NCI-H226 (cell line): ENCODE results near the gene TMEM161A.
"Not testable (repeated sequence)": the region's sequence is repeated elsewhere in the genome, so short reads cannot be mapped to it uniquely, and the experiment has no call there.

Experiments
- DNase-seq: peaks from one replicate; pipeline ENCODE4 v3.0.0-alpha.2; 2015

Gene TMEM161A

GRCh38 chr19:19138109-19138981 is at the start of gene TMEM161A:
Gene TMEM161A (minus strand): TSS chr19:19138478. CDS start chr19:19138428, 50 bp downstream.
- peak; percentile 100 for DNase-seq

- no peak for DNase-seq
These were observed 48.5 kb upstream of the TMEM161A start for GRCh38 chr19:19186742-19187141.

DNA sequence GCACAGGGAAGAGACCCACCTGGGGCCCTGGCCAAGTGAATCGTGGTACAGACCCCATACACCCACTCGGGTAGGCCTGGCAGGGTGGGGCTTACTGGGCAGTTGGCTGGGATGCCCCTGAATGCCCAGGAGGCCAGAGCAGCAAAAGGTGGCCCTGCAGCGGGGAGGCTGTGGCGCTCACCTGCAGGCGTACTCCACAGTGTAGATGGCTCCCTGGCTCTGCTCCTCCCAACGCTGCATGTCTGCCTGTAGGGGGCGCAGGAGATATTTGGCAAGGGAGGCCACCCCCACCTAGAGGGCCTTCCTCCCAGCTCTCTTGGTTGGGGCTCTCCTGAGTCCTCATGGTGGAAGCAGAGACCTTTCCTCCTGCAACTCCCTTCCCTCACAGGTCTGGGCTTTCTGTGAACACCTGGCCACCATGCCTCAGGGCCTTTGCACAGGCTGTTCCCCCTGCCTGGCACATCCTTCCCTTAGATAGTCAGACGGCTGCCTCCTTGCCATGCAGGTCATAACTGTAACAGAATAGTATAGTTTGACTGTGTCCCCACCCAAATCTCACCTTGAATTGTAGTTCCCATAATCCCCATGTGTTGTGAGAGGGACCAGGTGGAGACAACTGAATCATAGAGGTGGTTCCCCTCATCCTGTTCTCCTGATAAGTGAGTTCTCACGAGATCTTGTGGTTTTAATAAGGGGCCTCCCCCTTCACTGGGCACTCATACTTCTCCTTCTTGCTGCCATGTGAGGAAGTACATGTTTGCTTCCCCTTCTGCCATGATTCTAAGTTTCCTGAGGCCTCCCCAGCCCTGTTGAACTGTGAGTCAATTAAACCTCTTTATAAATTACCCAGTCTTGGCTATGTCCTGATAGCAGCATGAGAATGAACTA is 47.8 kb upstream of the TMEM161A start:
- DNase-seq = peak; percentile 13

DNA sequence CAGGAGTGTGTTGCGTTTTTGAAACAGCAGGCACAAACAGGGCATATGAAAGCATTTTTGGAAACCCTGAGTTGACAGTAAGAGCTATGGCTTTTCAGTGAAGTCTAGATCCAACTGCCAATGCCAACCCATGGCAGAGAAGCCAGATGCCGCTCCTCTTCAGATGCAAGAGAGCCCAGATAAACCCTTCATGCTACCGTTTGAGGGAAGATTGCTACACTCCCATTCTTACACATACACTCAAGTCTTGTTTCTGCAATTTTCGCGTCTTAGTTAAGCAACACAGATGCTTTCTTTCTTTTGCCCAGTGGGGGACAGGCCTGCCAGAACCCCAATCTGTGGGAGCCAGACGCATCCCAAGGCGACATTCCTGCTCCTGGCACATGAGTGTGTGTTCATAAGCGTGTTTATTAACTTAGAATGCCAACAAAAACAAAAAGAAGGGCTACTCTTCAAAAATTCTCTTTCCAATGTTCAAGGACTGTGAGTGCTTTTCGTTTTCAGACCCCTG is 43.3 kb upstream of the TMEM161A start:
- DNase-seq = no peak

DNA sequence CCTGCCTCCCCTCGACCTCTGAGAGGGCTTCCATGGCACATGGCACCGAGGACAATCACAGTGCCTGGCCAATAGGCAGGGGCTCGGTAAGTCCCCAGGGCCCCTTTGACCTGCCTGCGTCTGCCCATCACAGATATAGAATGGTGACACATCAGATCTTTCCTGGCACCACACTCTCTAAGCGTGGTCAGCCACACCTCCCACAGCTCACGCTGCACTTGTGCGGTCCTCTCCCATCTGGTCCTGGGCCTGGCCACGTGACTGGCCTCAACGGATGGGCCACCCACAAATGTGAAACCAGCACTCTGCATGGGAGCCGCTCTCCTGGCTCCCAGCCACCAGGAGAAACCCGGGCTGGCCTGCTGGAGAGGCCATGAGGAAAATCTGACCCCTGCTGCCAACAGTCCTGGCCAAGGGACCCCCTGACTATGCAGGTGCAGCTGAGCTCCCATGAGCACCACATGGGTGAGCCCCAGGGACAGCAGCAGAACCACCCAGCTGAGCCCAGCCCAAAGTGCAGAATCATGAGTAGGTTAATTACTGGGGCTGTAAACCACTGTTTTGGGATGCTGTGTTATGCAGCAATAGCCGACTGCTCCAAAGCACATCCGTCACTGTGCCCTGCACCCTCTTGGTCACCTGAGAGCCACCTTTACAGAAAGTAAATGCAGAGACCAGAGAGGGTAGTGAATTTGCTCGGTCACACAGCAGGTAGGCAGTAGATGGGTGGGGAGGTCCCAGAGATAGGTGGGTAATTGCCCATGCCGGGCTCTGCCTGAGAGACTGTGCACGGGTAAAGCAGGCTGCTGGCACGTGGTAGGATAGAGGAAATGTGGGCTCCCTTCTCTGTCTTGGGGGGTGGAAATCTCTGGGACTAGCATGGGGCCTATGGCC is 41.5 kb upstream of the TMEM161A start:
- no peak for DNase-seq

DNA sequence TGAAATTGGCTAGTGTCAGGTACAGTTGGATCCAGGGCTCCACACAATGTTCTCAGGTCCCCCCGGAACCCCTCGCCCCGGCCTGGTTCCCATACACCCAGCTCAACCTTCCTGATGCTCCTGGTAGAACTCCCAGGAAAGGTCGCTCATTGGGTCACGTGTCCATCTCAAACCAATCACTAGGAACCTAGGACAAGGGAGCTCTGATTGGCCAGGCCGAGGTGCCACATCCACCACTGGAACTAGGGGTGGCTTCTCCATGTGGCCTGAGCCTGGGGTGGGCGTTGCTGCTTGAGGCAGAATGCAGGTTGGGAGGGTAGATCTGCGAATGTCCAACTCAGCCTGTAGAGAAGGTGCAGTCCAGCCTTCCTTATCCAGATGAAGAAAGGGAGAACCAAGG is 38.7 kb upstream of the TMEM161A start:
- no peak for DNase-seq

- DNase-seq = not testable (repeated sequence)
These were observed 35.0 kb upstream of the TMEM161A start for GRCh38 chr19:19173243-19173642.

DNA sequence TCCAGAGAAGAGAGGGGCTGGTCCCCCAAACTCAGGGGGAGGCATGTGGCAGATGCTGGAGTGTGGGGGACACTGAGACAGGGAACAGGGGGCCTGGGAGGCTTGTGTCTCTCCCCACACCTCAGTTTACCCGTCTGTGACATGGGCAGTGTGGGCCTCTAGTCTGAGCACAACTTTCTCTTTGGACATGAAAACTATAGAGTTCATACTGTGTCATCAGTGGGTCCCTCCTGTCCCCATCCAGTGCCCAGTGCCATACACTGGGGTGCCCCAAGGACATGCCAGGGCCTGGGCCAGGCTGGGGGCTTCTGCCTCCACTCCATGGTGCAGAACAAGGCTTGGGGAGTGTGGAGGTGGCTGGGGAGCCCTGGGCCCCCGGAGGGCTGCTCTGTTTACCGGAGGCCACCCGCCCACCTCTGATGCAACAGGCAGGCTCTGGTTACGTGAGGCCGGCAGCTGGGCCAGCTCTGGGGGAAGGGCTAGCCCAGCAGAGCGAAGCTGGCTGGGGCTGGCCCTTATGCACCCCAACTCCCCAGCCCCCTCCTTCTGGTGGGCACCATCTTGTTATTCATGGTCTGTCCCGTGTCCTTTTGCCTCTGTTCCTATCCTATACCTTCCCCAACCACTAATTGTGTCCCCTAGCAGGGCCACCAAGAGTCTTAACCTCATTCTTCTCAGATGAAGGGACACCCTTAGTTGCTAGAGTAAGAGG is 33.7 kb upstream of the TMEM161A start:
- no peak for DNase-seq

- no peak for DNase-seq
These were observed 32.8 kb upstream of the TMEM161A start for GRCh38 chr19:19170873-19171672.

DNA sequence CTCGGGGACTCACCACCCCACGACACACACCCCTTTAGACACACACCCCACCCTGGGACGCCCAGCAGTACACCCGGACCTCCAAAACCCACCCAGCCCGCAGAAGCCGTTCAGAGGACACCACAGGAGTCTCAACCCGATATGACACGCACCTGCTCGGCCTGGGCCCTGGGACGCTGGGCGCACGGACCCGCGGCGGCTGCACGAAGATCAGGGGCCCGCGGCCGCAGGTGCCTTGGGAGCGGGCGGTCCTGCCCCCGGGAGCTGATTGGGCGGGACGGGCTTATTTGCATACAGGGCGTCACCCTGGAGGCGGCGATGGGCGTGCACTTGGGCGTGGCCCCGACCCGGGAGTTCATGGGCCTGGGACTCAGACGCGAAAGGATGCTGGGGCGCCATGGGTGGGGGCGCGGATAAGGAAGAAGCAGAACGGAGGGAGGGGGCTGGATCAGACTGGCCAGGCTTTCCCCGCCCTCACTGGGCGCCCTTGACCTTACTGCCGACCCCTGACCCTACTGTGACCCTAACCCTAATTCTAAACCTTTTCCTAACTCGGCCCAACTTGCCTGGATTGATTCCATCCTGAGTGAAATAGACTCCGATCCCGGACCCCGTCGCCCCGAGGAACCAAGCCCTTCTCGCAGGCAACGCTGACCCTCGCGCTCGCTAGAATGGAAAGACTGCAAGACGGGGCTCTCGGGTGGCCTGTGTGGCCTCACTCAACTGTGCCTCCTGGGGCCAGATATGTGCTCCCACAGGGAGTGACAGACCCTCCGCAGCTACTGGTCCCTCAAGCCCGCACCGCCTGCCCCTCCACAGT is 32.0 kb upstream of the TMEM161A start, which contains the start of gene MEF2B:
TSS of gene MEF2B (minus strand) at position 211 of the 820 bp plus-strand sequence. CDS start 19,528 bp downstream, outside the sequence.
- peak; percentile 71 for DNase-seq

GRCh38 chr19:19169236-19170052 is 31.2 kb upstream of the TMEM161A start:
- no peak for DNase-seq

- DNase-seq = no peak
These were observed 29.3 kb upstream of the TMEM161A start for GRCh38 chr19:19167612-19168011.

- DNase-seq = no peak
These were observed 27.1 kb upstream of the TMEM161A start for GRCh38 chr19:19165396-19165795.

DNA sequence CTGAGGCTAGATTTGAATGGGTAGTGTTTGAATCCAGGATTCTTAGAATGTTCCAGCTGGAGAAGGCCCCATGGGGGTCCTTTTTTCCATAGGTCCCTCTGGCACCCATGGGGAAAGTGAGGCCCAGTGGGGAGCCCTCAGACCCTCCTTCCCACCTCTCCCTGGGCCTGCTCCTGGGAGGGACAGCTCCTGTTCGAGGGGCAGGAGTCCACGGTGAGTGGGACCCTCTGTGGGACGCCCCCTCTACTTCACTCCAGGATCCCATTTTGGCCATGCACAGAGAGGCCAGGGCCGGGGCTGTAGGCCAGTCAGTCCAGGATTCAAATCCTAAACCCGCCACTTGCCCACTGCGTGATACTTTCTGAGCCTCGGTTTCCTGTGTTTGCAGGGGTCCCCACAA is 24.2 kb upstream of the TMEM161A start:
- no peak for DNase-seq

- DNase-seq = no peak
These were observed 22.3 kb upstream of the TMEM161A start for GRCh38 chr19:19160461-19161035.

GRCh38 chr19:19159534-19159933 is 21.3 kb upstream of the TMEM161A start:
- DNase-seq = no peak

DNA sequence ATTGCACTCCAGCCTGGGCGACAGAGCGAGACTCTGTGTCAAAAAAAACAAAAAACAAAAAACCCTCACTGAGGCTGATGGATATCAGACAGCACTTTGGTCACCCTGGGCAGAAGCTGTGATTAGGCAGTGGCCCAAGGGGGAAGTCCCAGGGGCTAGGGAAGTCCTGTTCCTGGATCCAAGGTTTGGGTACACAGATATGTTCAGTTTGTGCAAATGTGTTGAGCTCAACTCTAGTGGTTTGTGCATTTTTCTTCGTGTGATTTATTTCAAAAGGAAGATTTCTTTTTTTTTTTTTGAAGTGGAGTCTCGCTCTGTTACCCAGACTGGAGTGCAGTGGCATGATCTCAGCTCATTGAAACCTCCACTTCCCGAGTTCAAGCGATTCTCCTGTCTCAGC is 19.5 kb upstream of the TMEM161A start:
- no peak for DNase-seq

DNA sequence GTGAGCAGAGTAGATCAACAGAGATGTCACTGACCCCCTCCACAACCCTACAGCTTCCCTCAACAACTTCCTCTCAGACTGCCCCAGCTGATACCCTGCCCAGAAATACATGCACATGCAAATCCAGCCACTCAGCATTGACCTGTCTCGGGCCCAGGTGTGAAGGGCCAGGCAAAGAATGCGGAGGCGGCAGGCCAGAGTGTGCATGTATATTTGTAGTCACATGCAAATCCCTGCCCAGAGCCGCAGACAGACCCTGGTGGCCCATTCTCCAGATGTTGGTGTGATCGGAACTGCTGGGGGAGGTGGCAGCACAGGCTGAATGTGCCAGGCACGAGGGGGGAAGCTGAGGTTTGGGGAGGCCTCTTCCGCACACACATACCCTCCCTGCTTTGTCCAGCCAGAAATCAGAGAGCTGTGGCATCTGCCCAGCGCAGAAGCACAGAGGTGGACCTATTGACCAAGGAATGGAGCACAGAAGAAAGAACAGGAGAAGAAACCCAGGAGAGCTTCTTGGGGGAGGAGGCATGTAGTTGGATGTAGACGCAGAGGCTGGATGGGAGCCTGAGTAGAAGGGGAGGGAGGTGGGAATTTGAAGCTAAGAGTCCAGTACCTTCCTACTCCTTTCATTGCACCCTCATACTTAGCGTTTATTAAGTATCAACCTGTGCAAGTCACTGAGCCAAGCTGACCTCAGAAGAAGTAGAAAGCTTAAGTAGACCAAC is 17.4 kb upstream of the TMEM161A start:
- no peak for DNase-seq
